Transverse colon (tissue), 3 donors: Measurements from ENCODE around the gene ZNF407.

Experiments
- CTCF ChIP-seq, 5 experiments: fragments of 200-600 bp in 3 of 5; fragments of 450-650 bp in 2 of 5; sonication (generic) in 3 of 5; IDR thresholded peaks; 1 replicate in 2 of 5; 2 replicates in 3 of 5; pipeline ENCODE4 v1.5.1; 2016 to 2017; ENCODE audit warnings: antibody characterized with exemption in 5 of 5, inconsistent platforms in 3 of 5, mild to moderate bottlenecking in 2 of 5, moderate library complexity in 1 of 5
- POLR2A ChIP-seq: fragments of 450-650 bp; IDR thresholded peaks from one replicate; pipeline ENCODE4 v1.6.1; 2016; ENCODE audit warnings: antibody characterized with exemption, mild to moderate bottlenecking, moderate library complexity

GRCh38 chr18:74742573-74743243 lies 145.0 kb downstream of the ZNF407 start:
- TF ChIP-seq CTCF (IDR thresholded peaks at IDR 0.05) (no peak), POLR2A (no peak)
